ENCODE results near the gene ARRDC4. TPM values are rescaled to one million over a fixed set of nuclear protein-coding genes. Genes with fewer than 3 reads are reported as not detected.

Gene ARRDC4
- total and polyA plus RNA-seq, 9 of the 15 experiments (the other 6 are each of a cell fraction or from before 2014, with no cell fraction given), result 4.3 to 16.1 (median 14.4) TPM

- TF ChIP-seq CBFA2T3 (IDR thresholded peaks at IDR 0.05) (peak; percentile 81), AFF4 (CRISPR knock-in tag; IDR thresholded peaks at IDR 0.05) (no peak), PML (IDR thresholded peaks at IDR 0.05; ENCODE audit: low read length) (no peak), SMAD2 (IDR thresholded peaks at IDR 0.05; ENCODE audit: low read depth, low read length) (no peak), KLF16 (IDR thresholded peaks at IDR 0.05) (0 out of 2 replicates have a peak, but pooled peaks have one; percentile 32), GTF2B (IDR thresholded peaks at IDR 0.05; ENCODE audit: extremely low read depth, insufficient read length) (no peak), ARID1B (IDR thresholded peaks at IDR 0.05) (peak; percentile 53), FOXO4 (CRISPR knock-in tag; IDR thresholded peaks at IDR 0.05) (no peak), STAG1 (CRISPR knock-in tag; IDR thresholded peaks at IDR 0.05; ENCODE audit: borderline replicate concordance) (no peak), ADNP (tag; IDR thresholded peaks at IDR 0.05) (no peak), SAFB (IDR thresholded peaks at IDR 0.05; ENCODE audit: borderline replicate concordance, low read depth, low read length) (no peak), MCM2 (IDR thresholded peaks at IDR 0.05; ENCODE audit: low read depth) (no peak), SMARCA5 (IDR thresholded peaks at IDR 0.05) (no peak), NELFE (IDR thresholded peaks at IDR 0.05; ENCODE audit: insufficient read depth, insufficient read length) (no peak)
- TF ChIP-seq, protein P1, sequence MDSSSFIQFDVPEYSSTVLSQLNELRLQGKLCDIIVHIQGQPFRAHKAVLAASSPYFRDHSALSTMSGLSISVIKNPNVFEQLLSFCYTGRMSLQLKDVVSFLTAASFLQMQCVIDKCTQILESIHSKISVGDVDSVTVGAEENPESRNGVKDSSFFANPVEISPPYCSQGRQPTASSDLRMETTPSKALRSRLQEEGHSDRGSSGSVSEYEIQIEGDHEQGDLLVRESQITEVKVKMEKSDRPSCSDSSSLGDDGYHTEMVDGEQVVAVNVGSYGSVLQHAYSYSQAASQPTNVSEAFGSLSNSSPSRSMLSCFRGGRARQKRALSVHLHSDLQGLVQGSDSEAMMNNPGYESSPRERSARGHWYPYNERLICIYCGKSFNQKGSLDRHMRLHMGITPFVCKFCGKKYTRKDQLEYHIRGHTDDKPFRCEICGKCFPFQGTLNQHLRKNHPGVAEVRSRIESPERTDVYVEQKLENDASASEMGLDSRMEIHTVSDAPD (CRISPR knock-in tag; IDR thresholded peaks at IDR 0.05), result no peak
These were observed 18.1 kb downstream of the ARRDC4 start (continued) for GRCh38 chr15:97978401-97979139.
